OCI-LY3 (cell line): ENCODE results near the gene SAMD4B.

Experiments
- CTCF ChIP-seq: fragments of 200-600, 300-600 bp; sonication (generic); IDR thresholded peaks from 2 replicates; pipeline ENCODE4 v1.5.1; 2014; ENCODE audit warnings: antibody characterized with exemption, low read length, low read depth
- EZH2phosphoT487 ChIP-seq: fragments of 200-600 bp; shearing (Covaris generic); IDR thresholded peaks from 2 replicates; pipeline ENCODE4 v1.6.1; 2018; ENCODE audit warnings: antibody characterized with exemption, mixed run types, low read depth

GRCh38 chr19:39351537-39352064, 9.4 kb downstream of the SAMD4B start:
- peak; percentile 58 for TF ChIP-seq CTCF
- no peak for TF ChIP-seq EZH2phosphoT487
